Keratinocyte (primary cell): ENCODE results near the gene TTC14. TPM values are rescaled to one million over a fixed set of nuclear protein-coding genes. Genes with fewer than 3 reads are reported as not detected.
A peak's percentile ranks its signal among the peaks of the same experiment; 100 is the strongest.

Experiments used
- DNase-seq: peaks from one replicate; pipeline ENCODE4 v3.0.0-alpha.2; 2011; ENCODE audit warnings: low read depth, missing footprints, low spot score
- FAIRE-seq: peaks from 2 replicates; lab custom pipeline; 2011; peaks lifted over from hg19 to GRCh38; lab: Jason Lieb, UNC
- H2AFZ ChIP-seq: 2 replicates; pipeline ENCODE4 v1.6.0; 2012; ENCODE audit warnings: low read length, control low read depth, inconsistent platforms; ENCODE audit not compliant: control insufficient read depth
- H3K27ac ChIP-seq: 2 replicates; pipeline ENCODE4 v1.5.1; 2011; ENCODE audit warnings: low read length; ENCODE audit not compliant: control insufficient read depth, insufficient read depth
- H3K27me3 ChIP-seq: 3 replicates; pipeline ENCODE4 v1.6.0; 2011; ENCODE audit warnings: low read length; ENCODE audit not compliant: control insufficient read depth, insufficient read depth; ENCODE audit errors: extremely low read depth
- H3K36me3 ChIP-seq, 2 experiments: 2 replicates in 1 of 2; 3 replicates in 1 of 2; pipeline ENCODE4 v1.5.1; 2011; ENCODE audit warnings: low read length in 2 of 2, mild to moderate bottlenecking in 1 of 2; ENCODE audit not compliant: control insufficient read depth in 2 of 2, insufficient read depth in 2 of 2; ENCODE audit errors: extremely low read depth in 1 of 2
- H3K4me1 ChIP-seq: 3 replicates; pipeline ENCODE4 v1.5.1; 2011; ENCODE audit warnings: low read length; ENCODE audit not compliant: control insufficient read depth, insufficient read depth; ENCODE audit errors: extremely low read depth
- H3K4me2 ChIP-seq: 3 replicates; pipeline ENCODE4 v1.6.0; 2011; ENCODE audit warnings: low read depth, low read length; ENCODE audit not compliant: control insufficient read depth, insufficient read depth; ENCODE audit errors: extremely low read depth
- H3K4me3 ChIP-seq, 3 experiments: fragments of 200-600 bp in 1 of 3; sonication (generic) in 1 of 3; 2 replicates in 2 of 3; 3 replicates in 1 of 3; pipeline ENCODE4 v1.5.1; 2011 to 2016; ENCODE audit warnings: low read length in 3 of 3, mild to moderate bottlenecking in 3 of 3, control low read depth in 2 of 3, inconsistent platforms in 1 of 3, low read depth in 1 of 3, mixed read lengths in 1 of 3, mixed run types in 1 of 3, moderate library complexity in 1 of 3; ENCODE audit not compliant: control insufficient read depth in 2 of 3, insufficient read depth in 2 of 3; ENCODE audit errors: extremely low read depth in 1 of 3
- H3K79me2 ChIP-seq: 2 replicates; pipeline ENCODE4 v1.6.0; 2012; ENCODE audit warnings: low read length; ENCODE audit not compliant: control insufficient read depth, insufficient read depth
- H3K9ac ChIP-seq: 3 replicates; pipeline ENCODE4 v1.6.0; 2011; ENCODE audit warnings: low read length; ENCODE audit not compliant: control insufficient read depth, insufficient read depth; ENCODE audit errors: extremely low read depth
- H3K9me1 ChIP-seq: 3 replicates; pipeline ENCODE4 v1.6.0; 2011; ENCODE audit warnings: low read length; ENCODE audit not compliant: control insufficient read depth, insufficient read depth; ENCODE audit errors: extremely low read depth
- H3K9me3 ChIP-seq: 2 replicates; pipeline ENCODE4 v1.5.1; 2012; ENCODE audit warnings: low read depth, low read length; ENCODE audit not compliant: control insufficient read depth
- H4K20me1 ChIP-seq: 3 replicates; pipeline ENCODE4 v1.6.0; 2011; ENCODE audit warnings: low read length; ENCODE audit not compliant: control insufficient read depth, insufficient read depth; ENCODE audit errors: extremely low read depth
- EZH2 ChIP-seq: IDR thresholded peaks from one replicate; pipeline ENCODE4 v1.6.1; 2012; ENCODE audit warnings: inconsistent platforms, mild to moderate bottlenecking, low read length, moderate library complexity
- dilution Hi-C: fragments of 300-500 bp; cut with MboI; formaldehyde crosslinking; loops from one replicate; pipeline ENCODE4 v1.7.0; 2020; ENCODE audit warnings: low sequenced_read_pairs; ENCODE audit not compliant: extremely low pct_ligation_motif_present
- polyA minus RNA-seq, 3 experiments: library from RNA; depleted of rRNA, polyadenylated mRNA; stranded (reverse); fragments of >200 nt; gene quantifications; 1 replicate in 1 of 3; 2 replicates in 1 of 3; 3 replicates in 1 of 3; pipeline ENCODE4 v1.2.3, GENCODE V29; 2011
- polyA plus RNA-seq, 5 experiments: library from polyadenylated mRNA; depleted of rRNA in 3 of 5; stranded (reverse) in 3 of 5; stranded (forward) in 1 of 5; unstranded in 1 of 5; fragments of >200 nt; gene quantifications; 1 replicate in 1 of 5; 2 replicates in 3 of 5; 3 replicates in 1 of 5; pipeline versions ENCODE4 v1.2.1 to v1.2.3, GENCODE V29; 2011 to 2012; ENCODE audit warnings: missing spikeins in 2 of 5, low read depth in 1 of 5, low replicate concordance in 1 of 5
- TF ChIP-seq, protein P1 (sequence below), 3 experiments: IDR thresholded peaks in 1 of 3; conservative IDR thresholded peaks in 1 of 3; optimal IDR thresholded peaks in 1 of 3; 2 replicates in 2 of 3; 3 replicates in 1 of 3; pipeline versions ENCODE3 to v1.5.1; 2011; ENCODE audit warnings: low read length in 3 of 3, mild to moderate bottlenecking in 3 of 3, moderate library complexity in 2 of 3, control low read depth in 1 of 3, inconsistent platforms in 1 of 3; ENCODE audit not compliant: insufficient read depth in 2 of 3; ENCODE audit errors: extremely low read depth in 1 of 3

Gene TTC14, protein sequence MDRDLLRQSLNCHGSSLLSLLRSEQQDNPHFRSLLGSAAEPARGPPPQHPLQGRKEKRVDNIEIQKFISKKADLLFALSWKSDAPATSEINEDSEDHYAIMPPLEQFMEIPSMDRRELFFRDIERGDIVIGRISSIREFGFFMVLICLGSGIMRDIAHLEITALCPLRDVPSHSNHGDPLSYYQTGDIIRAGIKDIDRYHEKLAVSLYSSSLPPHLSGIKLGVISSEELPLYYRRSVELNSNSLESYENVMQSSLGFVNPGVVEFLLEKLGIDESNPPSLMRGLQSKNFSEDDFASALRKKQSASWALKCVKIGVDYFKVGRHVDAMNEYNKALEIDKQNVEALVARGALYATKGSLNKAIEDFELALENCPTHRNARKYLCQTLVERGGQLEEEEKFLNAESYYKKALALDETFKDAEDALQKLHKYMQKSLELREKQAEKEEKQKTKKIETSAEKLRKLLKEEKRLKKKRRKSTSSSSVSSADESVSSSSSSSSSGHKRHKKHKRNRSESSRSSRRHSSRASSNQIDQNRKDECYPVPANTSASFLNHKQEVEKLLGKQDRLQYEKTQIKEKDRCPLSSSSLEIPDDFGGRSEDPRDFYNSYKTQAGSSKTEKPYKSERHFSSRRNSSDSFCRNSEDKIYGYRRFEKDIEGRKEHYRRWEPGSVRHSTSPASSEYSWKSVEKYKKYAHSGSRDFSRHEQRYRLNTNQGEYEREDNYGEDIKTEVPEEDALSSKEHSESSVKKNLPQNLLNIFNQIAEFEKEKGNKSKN
- polyA plus RNA-seq (9.0 to 35.6 TPM (median 30.5 TPM) in 3 replicates), polyA minus RNA-seq (17.6 to 28.6 TPM (median 23.3 TPM) in 3 replicates)
- polyA plus RNA-seq (2011; ENCODE audit: low read depth): 34.3 TPM
- 3.7 and 9.1 TPM in 2 replicates for polyA plus RNA-seq (2011; cell fraction: cytosol; rRNA removed)
- 56.8 and 86.0 TPM in 2 replicates for polyA plus RNA-seq (2011; cell fraction: nucleus; rRNA removed)
- polyA plus RNA-seq (2012; ENCODE audit: low replicate concordance): 8.6 and 15.6 TPM in 2 replicates
- polyA minus RNA-seq (2011; cell fraction: cytosol; rRNA and poly(A)+ RNA removed): 10.4 TPM
- 97.7 and 106 TPM in 2 replicates for polyA minus RNA-seq (2011; cell fraction: nucleus; rRNA and poly(A)+ RNA removed)

DNA sequence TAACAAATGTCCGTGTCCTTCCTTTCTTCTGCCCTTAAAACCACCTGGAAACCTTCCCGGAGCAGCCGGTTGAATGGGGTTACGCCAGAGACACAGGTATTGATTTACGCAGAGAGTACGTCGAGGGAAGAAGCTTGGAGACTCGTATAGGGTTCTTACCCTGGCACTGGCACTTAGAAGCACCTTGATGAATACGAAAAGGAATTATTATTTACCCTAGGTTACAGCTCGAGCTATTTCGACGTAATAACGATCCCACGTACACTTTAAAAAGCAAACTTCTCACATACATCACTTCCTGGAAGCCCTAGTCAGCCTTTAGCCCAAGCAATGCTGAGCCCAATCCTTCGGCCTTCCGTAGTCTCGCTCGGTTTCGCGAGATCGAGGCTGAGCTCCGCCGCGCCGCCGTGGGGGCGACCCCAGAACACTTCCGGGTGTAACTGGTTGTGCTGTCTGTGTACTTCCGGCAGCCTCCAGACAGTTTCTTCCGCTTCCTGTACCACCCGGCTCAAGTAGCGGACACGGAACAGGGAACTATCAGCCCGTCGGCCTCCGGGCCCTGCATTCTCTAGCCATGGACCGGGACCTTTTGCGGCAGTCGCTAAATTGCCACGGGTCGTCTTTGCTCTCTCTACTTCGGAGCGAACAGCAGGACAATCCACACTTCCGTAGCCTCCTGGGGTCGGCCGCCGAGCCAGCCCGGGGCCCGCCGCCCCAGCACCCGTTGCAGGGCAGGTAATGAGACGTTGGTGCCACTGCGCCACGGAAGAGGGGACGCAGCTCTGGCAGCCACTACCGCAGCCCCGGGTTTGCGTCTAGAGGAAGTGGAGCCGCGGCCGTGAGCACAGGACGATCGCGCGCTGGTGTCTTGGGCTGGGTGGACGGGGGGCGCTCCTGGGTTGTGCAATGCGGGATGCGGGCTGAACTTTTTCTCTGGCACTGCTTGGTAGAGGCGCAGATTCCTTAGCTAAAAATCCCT is at the start of gene TTC14:
TTC14 (plus strand) TSS at position 476 of the 979 bp plus-strand sequence; CDS start at position 575, 99 bp downstream.
- Histone ChIP-seq H3K4me3 (peak within 1 kb of the TSS; percentile 89 to 97 (median 97)), H3K4me1 (no peaks in the 10 kb centered on the region), H3K27ac (peak within 1 kb of the TSS; percentile 84), H3K27me3 (no peaks in the 10 kb centered on the region), H3K9me1 (no peaks in the 10 kb centered on the region), H3K36me3 (peaks cover 3 to 6% of the 10 kb centered on the region in 2 experiments), H2AFZ (peak within 1 kb of the TSS; percentile 98), H3K79me2 (peaks cover 30% of the 10 kb centered on the region), H4K20me1 (no peaks in the 10 kb centered on the region), H3K4me2 (peak within 1 kb of the TSS; percentile 89), H3K9ac (peak within 1 kb of the TSS; percentile 84), H3K9me3 (no peaks in the 10 kb centered on the region)
- DNase-seq: peak; percentile 73
- dilution Hi-C loops: no loop called here
- peak; percentile 88 for FAIRE-seq
- TF ChIP-seq, protein P1, sequence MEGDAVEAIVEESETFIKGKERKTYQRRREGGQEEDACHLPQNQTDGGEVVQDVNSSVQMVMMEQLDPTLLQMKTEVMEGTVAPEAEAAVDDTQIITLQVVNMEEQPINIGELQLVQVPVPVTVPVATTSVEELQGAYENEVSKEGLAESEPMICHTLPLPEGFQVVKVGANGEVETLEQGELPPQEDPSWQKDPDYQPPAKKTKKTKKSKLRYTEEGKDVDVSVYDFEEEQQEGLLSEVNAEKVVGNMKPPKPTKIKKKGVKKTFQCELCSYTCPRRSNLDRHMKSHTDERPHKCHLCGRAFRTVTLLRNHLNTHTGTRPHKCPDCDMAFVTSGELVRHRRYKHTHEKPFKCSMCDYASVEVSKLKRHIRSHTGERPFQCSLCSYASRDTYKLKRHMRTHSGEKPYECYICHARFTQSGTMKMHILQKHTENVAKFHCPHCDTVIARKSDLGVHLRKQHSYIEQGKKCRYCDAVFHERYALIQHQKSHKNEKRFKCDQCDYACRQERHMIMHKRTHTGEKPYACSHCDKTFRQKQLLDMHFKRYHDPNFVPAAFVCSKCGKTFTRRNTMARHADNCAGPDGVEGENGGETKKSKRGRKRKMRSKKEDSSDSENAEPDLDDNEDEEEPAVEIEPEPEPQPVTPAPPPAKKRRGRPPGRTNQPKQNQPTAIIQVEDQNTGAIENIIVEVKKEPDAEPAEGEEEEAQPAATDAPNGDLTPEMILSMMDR (optimal IDR thresholded peaks at IDR 0.05 in 1 of 3, IDR thresholded peaks at IDR 0.05 in 1 of 3, conservative IDR thresholded peaks at IDR 0.05 in 1 of 3; ENCODE audit: extremely low read depth in 1 of 3, insufficient read depth in 2 of 3, low read length in 3 of 3): peak in 2 of 3 experiments; percentile 4 to 21
- TF ChIP-seq EZH2: no peak

DNA sequence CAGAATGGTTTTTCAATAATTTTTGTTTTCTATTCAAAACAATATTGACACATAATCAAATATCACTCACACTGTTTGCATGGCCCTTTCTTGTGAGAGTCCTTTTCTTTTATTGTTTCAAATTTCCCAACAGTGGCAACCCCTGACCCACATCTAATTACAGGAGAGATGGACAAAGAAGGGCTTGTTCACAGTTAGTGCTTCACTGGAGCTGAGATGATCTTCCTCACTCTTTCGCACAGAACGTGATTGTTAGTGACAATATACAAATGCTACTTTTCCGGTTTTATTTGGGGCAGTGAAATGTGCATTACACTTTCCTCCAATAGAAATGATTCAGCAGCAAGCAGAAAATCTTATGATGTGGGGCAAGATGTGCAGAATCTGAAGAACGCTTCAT is 38.6 kb upstream of the TTC14 start:
- Histone ChIP-seq H2AFZ (no peak overlapping the region), H3K79me2 (no peaks in the 10 kb centered on the region), H3K27me3 (no peaks in the 10 kb centered on the region), H4K20me1 (no peaks in the 10 kb centered on the region), H3K4me1 (no peaks in the 10 kb centered on the region), H3K9me1 (no peaks in the 10 kb centered on the region), H3K36me3 (no peaks in the 10 kb centered on the region), H3K9ac (no peak overlapping the region), H3K9me3 (no peaks in the 10 kb centered on the region), H3K4me2 (no peak overlapping the region), H3K4me3 (no peak overlapping the region), H3K27ac (no peak overlapping the region)
- dilution Hi-C loops: no loop called here
- FAIRE-seq (no peak), DNase-seq (no peak)
- TF ChIP-seq, protein P1 (optimal IDR thresholded peaks at IDR 0.05 in 1 of 3, IDR thresholded peaks at IDR 0.05 in 1 of 3, conservative IDR thresholded peaks at IDR 0.05 in 1 of 3; ENCODE audit: extremely low read depth in 1 of 3, insufficient read depth in 2 of 3, low read length in 3 of 3): no peak
- TF ChIP-seq EZH2: no peak
